Measurements from ENCODE around the gene LRP6. TPM values are rescaled to one million over a fixed set of nuclear protein-coding genes. Genes with fewer than 3 reads are reported as not detected.

Gene LRP6
- total and polyA plus RNA-seq, 2 experiments from 2014 or later: 29.1 to 73.8 TPM

DNA sequence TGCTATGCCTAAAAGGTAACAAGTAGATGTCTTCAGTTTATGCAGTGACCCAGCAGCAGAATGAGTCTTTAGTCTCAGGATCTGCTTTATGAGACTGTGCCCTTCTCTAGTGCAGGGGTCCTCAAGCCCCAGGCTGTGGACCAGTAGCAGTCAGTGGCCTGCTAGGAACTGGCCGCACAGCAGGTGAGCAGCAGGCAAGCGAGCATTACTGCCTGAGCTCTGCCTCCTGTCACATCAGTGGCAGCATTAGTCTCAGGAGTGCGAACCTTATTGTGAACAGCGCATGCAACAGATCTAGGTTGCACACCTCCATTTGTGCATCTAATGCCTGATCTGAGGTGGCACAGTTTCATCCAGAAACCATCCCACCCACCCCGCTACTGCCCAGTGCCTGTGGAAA, 38.4 kb downstream of the LRP6 start (continued):
- TF ChIP-seq, protein P1, sequence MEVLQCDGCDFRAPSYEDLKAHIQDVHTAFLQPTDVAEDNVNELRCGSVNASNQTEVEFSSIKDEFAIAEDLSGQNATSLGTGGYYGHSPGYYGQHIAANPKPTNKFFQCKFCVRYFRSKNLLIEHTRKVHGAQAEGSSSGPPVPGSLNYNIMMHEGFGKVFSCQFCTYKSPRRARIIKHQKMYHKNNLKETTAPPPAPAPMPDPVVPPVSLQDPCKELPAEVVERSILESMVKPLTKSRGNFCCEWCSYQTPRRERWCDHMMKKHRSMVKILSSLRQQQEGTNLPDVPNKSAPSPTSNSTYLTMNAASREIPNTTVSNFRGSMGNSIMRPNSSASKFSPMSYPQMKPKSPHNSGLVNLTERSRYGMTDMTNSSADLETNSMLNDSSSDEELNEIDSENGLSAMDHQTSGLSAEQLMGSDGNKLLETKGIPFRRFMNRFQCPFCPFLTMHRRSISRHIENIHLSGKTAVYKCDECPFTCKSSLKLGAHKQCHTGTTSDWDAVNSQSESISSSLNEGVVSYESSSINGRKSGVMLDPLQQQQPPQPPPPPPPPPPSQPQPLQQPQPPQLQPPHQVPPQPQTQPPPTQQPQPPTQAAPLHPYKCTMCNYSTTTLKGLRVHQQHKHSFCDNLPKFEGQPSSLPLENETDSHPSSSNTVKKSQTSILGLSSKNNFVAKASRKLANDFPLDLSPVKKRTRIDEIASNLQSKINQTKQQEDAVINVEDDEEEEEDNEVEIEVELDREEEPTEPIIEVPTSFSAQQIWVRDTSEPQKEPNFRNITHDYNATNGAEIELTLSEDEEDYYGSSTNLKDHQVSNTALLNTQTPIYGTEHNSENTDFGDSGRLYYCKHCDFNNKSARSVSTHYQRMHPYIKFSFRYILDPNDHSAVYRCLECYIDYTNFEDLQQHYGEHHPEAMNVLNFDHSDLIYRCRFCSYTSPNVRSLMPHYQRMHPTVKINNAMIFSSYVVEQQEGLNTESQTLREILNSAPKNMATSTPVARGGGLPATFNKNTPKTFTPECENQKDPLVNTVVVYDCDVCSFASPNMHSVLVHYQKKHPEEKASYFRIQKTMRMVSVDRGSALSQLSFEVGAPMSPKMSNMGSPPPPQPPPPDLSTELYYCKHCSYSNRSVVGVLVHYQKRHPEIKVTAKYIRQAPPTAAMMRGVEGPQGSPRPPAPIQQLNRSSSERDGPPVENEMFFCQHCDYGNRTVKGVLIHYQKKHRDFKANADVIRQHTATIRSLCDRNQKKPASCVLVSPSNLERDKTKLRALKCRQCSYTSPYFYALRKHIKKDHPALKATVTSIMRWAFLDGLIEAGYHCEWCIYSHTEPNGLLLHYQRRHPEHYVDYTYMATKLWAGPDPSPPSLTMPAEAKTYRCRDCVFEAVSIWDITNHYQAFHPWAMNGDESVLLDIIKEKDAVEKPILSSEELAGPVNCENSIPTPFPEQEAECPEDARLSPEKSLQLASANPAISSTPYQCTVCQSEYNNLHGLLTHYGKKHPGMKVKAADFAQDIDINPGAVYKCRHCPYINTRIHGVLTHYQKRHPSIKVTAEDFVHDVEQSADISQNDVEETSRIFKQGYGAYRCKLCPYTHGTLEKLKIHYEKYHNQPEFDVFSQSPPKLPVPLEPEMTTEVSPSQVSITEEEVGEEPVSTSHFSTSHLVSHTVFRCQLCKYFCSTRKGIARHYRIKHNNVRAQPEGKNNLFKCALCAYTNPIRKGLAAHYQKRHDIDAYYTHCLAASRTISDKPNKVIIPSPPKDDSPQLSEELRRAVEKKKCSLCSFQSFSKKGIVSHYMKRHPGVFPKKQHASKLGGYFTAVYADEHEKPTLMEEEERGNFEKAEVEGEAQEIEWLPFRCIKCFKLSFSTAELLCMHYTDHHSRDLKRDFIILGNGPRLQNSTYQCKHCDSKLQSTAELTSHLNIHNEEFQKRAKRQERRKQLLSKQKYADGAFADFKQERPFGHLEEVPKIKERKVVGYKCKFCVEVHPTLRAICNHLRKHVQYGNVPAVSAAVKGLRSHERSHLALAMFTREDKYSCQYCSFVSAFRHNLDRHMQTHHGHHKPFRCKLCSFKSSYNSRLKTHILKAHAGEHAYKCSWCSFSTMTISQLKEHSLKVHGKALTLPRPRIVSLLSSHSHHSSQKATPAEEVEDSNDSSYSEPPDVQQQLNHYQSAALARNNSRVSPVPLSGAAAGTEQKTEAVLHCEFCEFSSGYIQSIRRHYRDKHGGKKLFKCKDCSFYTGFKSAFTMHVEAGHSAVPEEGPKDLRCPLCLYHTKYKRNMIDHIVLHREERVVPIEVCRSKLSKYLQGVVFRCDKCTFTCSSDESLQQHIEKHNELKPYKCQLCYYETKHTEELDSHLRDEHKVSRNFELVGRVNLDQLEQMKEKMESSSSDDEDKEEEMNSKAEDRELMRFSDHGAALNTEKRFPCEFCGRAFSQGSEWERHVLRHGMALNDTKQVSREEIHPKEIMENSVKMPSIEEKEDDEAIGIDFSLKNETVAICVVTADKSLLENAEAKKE (CRISPR knock-in tag; IDR thresholded peaks at IDR 0.05): no peak
- TF ChIP-seq EZH2 (IDR thresholded peaks at IDR 0.05; ENCODE audit: low read depth, unreplicated experiment) (no peak), ZNF114 (CRISPR knock-in tag; IDR thresholded peaks at IDR 0.05) (no peak), EZH2phosphoT487 (IDR thresholded peaks at IDR 0.05; ENCODE audit: unreplicated experiment) (no peak), STAT1 (IDR thresholded peaks at IDR 0.05; ENCODE audit: unreplicated experiment) (no peak), POLR2AphosphoS5 (IDR thresholded peaks at IDR 0.05; ENCODE audit: low read depth) (no peak)
- TF ChIP-seq, protein P2, sequence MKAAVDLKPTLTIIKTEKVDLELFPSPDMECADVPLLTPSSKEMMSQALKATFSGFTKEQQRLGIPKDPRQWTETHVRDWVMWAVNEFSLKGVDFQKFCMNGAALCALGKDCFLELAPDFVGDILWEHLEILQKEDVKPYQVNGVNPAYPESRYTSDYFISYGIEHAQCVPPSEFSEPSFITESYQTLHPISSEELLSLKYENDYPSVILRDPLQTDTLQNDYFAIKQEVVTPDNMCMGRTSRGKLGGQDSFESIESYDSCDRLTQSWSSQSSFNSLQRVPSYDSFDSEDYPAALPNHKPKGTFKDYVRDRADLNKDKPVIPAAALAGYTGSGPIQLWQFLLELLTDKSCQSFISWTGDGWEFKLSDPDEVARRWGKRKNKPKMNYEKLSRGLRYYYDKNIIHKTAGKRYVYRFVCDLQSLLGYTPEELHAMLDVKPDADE (IDR thresholded peaks at IDR 0.05): no peak
- TF ChIP-seq, protein P3, sequence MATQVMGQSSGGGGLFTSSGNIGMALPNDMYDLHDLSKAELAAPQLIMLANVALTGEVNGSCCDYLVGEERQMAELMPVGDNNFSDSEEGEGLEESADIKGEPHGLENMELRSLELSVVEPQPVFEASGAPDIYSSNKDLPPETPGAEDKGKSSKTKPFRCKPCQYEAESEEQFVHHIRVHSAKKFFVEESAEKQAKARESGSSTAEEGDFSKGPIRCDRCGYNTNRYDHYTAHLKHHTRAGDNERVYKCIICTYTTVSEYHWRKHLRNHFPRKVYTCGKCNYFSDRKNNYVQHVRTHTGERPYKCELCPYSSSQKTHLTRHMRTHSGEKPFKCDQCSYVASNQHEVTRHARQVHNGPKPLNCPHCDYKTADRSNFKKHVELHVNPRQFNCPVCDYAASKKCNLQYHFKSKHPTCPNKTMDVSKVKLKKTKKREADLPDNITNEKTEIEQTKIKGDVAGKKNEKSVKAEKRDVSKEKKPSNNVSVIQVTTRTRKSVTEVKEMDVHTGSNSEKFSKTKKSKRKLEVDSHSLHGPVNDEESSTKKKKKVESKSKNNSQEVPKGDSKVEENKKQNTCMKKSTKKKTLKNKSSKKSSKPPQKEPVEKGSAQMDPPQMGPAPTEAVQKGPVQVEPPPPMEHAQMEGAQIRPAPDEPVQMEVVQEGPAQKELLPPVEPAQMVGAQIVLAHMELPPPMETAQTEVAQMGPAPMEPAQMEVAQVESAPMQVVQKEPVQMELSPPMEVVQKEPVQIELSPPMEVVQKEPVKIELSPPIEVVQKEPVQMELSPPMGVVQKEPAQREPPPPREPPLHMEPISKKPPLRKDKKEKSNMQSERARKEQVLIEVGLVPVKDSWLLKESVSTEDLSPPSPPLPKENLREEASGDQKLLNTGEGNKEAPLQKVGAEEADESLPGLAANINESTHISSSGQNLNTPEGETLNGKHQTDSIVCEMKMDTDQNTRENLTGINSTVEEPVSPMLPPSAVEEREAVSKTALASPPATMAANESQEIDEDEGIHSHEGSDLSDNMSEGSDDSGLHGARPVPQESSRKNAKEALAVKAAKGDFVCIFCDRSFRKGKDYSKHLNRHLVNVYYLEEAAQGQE (IDR thresholded peaks at IDR 0.05; ENCODE audit: unreplicated experiment): no peak
